HS-5 (cell line): ENCODE data around the gene RNF213.
A peak's percentile ranks its signal among the peaks of the same experiment; 100 is the strongest.
"Not testable (repeated sequence)": the region's sequence is repeated elsewhere in the genome, so short reads cannot be mapped to it uniquely, and the experiment has no call there.

ENCODE experiments used
- DNase-seq: peaks from one replicate; pipeline ENCODE4 v3.0.0-alpha.2; 2012; ENCODE audit warnings: low read depth

RNF213 gene

GRCh38 chr17:80319999-80320344 lies 59.3 kb downstream of the RNF213 start:
- DNase-seq, result no peak

DNA sequence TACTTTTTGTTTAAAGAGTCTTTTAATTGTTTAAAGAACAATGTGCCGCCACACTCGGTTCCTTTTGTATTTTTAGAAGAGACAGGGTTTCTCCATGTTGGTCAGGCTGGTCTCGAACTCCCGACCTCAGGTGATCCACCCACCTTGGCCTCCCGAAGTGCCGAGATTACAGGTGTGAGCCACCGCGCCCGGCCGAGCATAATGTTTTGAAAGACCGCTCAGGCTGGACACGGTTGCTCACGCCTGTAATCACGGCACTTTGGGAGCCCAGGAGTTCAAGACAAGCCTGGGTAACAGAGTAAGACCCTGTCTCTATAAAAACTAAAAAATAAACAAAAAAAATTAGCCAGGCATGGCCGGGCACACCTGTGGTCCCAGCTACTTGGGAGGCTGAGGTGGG lies 59.8 kb downstream of the RNF213 start:
- DNase-seq, result no peak

DNA sequence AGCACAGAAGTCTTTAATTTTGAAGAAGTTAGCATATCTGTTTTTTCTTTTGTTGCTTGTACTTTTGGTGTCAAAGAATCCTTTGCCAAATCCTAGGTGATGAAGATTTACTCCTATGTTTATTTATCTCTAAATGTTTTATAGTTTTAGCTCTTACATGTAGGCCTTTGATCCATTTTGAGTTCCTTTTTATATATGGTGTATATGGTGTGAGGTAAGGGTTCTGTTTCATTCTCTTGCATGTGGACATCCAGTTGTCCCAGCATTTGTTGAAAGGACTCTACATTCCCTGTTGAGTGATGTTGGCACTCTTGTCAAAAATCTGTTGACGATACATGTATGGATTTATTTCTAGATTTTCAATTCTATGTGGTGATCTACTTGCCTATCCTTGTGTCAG lies 62.2 kb downstream of the RNF213 start:
- DNase-seq, result no peak

GRCh38 chr17:80323982-80324381 lies 63.3 kb downstream of the RNF213 start:
- no peak for DNase-seq

GRCh38 chr17:80327518-80327917 lies 66.9 kb downstream of the RNF213 start:
- no peak for DNase-seq

GRCh38 chr17:80328634-80329380 lies 68.2 kb downstream of the RNF213 start:
- DNase-seq, result no peak

DNA sequence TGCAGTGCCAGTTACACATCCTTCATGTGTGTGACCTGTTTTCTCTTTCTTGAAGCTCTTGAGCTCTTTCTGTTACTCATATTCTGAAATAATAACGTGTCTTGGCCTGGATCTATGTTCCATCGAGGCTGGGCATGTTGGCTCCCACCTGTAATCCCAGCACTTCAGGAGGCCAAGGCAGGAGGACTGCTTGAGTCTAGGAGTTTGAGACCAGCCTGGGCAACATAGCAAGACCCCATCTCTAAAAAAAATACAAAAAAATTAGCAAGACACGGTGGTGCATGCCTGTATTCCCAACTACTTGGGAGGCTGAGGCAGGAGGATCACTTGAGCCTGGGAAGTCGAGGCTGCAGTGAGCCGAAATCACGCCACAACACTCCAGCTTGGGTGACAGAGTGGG lies 68.8 kb downstream of the RNF213 start:
- not testable (repeated sequence) for DNase-seq

DNA sequence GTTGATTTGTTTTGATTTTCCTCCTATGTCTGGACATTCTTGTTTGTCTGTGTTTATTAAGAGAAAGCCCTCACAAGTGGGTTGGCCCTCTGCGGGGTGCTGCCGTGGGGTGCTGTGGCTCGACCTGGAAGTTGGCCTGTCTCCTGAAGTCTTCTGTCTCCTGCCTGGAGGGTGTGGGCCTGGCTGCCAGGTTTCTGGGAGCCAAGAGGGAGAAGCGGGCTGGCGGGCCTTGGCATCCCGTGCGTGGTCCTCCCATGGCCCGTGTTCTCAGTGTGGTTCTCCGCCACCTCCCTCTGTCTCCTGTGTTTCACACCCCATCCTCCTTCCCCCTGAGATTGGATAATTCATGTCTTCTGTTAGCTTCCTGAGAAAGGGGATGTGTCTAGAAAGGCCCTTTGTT lies 69.6 kb downstream of the RNF213 start:
- DNase-seq, result no peak

- DNase-seq, result not testable (repeated sequence)
Measured at GRCh38 chr17:80330938-80331337, 70.3 kb downstream of the RNF213 start.

DNA sequence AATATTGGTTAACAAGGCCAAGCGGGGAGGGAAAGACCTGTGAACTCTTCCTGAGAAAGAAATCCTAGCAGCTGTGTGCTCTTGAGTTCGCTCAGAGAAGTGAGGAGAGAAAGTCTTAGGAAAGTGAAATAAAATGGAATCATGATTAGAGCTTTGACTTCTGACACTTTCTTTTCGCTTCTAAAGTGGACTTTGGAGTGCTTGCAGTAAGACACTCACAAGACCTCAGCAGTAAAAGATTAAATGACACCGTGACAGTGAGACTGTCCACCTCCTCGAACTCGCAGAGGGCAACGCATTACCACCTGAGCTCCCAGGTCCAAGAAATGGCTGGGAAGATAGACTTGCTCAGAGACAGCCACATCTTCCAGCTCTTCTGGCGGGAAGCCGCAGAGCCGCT lies 71.2 kb downstream of the RNF213 start:
- no peak for DNase-seq

GRCh38 chr17:80337195-80337895 lies 76.7 kb downstream of the RNF213 start:
- DNase-seq, result no peak

GRCh38 chr17:80339118-80339517 lies 78.5 kb downstream of the RNF213 start:
- no peak for DNase-seq

DNA sequence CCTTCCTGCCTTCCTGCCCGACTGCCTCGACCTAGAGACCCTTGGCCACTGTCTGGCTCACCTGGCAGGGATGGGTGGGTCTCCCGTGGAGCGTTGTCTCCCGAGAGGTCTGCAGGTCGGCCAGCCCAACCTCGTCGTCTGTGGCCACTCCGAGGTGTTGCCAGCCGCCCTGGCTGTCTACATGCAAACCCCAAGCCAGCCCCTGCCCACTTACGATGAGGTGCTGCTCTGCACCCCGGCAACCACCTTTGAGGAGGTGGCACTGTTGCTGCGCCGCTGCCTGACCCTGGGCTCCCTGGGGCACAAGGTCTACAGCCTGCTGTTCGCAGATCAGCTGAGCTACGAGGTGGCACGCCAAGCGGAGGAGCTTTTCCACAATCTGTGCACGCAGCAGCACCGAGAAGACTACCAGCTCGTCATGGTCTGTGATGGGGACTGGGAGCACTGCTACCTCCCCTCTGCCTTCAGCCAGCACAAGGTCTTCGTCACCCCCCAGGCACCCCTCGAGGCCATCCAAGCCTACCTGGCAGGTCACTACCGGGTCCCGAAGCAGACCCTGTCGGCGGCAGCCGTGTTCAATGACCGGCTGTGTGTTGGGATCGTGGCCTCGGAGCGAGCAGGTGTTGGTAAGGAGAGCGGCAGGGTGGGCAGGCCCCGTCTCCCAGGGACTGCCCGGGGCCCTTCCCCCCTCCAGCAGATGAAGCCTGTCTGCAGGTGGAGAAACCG lies 79.2 kb downstream of the RNF213 start:
- DNase-seq, result no peak

DNA sequence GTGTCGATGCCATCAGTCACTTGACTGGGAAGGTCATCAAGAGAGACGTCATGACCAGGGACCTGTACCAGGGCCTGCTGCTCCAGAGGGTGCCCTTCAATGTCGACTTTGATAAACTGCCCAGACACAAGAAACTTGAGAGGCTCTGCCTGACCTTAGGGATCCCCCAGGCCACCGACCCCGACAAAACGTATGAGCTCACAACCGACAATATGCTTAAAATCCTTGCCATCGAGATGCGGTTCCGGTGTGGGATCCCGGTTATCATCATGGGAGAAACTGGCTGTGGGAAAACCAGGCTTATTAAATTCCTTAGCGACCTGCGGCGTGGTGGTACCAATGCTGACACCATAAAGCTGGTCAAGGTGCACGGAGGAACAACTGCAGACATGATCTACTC lies 84.7 kb downstream of the RNF213 start:
- DNase-seq, result no peak

DNA sequence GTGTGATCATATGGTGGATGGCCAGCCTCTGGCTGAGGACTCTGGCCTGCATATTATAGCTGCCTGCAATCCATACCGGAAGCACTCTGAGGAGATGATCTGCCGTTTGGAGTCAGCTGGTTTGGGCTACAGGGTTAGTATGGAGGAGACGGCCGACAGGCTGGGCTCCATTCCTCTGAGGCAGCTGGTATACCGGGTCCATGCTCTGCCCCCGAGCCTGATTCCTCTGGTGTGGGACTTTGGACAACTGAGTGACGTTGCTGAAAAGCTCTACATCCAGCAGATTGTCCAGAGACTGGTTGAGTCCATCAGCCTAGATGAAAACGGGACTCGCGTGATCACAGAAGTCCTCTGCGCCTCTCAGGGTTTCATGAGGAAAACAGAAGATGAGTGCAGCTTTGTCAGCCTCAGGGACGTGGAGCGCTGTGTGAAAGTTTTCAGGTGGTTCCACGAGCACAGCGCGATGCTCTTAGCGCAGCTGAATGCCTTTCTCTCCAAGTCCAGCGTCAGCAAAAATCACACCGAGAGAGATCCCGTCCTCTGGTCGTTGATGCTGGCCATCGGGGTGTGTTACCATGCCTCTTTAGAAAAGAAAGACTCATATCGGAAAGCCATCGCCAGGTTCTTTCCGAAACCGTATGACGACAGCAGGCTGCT lies 85.3 kb downstream of the RNF213 start:
- no peak for DNase-seq

DNA sequence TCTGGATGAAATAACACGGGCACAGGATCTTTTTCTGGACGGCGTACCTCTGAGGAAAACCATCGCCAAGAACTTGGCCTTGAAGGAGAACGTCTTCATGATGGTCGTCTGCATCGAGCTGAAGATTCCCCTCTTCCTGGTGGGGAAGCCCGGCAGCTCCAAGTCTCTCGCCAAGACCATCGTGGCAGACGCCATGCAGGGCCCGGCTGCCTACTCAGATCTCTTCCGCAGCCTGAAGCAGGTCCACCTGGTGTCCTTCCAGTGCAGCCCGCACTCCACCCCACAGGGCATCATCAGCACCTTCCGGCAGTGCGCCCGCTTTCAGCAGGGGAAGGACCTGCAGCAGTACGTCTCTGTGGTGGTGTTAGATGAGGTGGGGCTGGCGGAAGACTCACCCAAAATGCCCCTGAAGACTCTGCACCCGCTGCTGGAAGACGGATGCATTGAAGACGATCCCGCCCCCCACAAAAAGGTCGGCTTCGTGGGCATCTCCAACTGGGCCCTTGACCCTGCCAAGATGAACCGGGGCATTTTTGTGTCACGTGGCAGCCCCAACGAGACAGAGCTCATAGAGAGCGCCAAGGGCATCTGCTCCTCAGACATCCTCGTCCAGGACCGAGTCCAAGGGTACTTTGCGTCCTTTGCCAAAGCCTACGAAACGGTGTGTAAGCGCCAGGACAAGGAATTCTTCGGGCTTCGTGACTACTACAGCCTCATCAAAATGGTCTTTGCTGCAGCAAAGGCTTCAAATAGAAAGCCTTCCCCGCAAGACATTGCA lies 86.0 kb downstream of the RNF213 start:
- DNase-seq, result no peak

DNA sequence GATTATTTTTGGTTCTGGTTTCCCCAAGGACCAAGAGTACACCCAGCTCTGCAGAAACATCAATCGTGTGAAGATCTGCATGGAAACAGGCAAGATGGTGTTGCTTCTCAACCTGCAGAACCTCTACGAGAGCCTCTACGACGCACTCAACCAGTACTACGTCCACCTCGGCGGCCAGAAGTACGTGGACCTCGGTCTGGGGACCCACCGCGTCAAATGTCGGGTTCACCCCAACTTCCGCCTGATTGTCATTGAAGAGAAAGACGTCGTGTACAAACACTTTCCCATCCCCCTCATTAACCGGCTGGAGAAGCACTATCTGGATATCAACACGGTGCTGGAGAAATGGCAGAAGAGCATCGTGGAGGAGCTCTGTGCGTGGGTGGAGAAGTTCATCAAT lies 86.9 kb downstream of the RNF213 start:
- DNase-seq, result no peak

GRCh38 chr17:80347948-80348351 lies 87.3 kb downstream of the RNF213 start:
- no peak for DNase-seq

DNA sequence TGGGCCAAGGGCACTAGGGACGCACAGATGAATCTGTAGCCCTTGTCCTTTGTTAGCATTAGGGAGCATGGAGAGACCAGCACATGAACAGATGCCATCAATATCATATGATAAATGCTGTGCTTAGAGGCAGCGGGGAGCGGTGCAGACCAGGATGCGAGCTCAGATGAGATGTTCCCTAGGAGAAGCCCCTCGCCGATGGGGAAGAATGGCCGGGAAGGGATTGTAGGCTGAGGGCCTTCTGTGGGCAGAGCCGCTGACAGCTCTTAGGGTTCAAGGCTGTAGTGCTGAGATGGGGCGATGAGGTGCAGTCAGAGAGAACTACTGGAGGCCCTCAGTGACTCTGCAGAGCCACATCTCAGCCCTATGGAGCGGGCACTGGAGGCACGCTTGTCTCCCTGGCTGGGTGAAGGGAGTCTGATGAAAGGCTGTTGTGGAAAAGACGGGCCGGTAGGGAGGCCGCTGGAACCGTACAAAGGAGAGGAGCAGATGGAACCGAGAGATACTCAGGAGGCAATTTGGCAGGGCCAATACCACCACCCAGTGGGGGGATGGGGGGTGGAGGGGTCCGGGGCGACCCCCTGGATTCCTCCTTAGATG lies 88.0 kb downstream of the RNF213 start:
- no peak for DNase-seq

DNA sequence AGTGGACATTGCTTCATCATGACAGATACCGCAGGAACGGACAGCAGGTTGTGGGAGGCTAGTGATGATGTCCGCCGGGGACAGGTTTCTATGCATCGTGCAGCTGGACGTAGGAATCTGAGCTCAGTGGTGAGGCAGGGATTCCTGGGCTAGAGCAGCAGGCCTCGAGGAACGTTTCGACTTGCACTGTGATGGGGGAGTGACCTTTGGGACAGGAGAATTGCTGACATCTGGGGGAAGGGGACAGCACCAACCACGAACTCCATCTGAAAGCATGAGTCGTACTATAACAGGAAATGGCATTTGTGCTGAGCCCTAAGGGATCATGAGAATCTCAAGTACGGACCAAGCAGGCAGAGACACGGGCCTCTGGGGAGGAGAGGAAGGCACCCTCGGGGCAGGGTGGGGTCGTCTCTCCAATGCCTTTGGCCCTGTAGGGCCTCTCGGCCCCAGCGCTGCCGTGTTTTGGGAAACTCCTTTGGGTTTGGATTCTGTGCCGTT lies 88.5 kb downstream of the RNF213 start:
- peak; percentile 19 for DNase-seq

DNA sequence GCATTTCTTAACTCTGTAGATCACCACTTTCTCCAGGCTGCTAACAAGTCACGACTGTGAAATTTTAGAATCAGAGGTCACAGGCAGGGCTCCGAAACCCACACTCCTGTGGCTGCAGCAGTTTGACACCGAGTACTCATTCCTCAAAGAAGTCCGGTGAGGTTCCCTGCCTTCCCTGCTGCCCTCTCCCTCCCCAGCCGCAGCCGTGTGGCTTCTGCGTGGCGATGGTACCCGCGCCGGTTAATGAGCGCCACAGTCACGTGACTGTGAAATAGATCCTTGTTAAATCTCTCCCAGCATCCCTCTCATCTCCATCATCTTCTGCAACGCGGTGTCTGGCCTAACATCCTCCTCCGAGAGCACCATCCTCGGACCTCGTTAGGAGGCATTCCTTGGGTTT lies 89.1 kb downstream of the RNF213 start:
- no peak for DNase-seq
